MM.1S (cell line): Measurements from ENCODE around the gene TOMM40L.

Experiments used
- DNase-seq: peaks from one replicate; pipeline ENCODE4 v3.0.0-alpha.2; 2015
- H2AFZ ChIP-seq: fragments of 300-600 bp; sonication (generic); 2 replicates; pipeline ENCODE4 v1.6.0; 2016; ENCODE audit warnings: antibody characterized with exemption, low read length
- H3F3A ChIP-seq: fragments of 300-600 bp; sonication (generic); 2 replicates; pipeline ENCODE4 v1.6.1; 2016; ENCODE audit warnings: mild to moderate bottlenecking, antibody characterized with exemption, low read length, moderate library complexity, mixed read lengths; ENCODE audit not compliant: insufficient read depth
- H3K27ac ChIP-seq: fragments of 300-600 bp; sonication (generic); 2 replicates; pipeline ENCODE4 v1.5.1; 2016; ENCODE audit warnings: mild to moderate bottlenecking, low read length
- H3K27me3 ChIP-seq: fragments of 300-600 bp; sonication (generic); replicated peaks from 2 replicates; pipeline ENCODE4 v1.6.0; 2016; ENCODE audit warnings: low read length; ENCODE audit not compliant: insufficient read depth
- H3K36me3 ChIP-seq: fragments of 300-600 bp; sonication (generic); replicated peaks from 2 replicates; pipeline ENCODE4 v1.6.1; 2016; ENCODE audit warnings: mild to moderate bottlenecking, low read length, mixed read lengths; ENCODE audit not compliant: insufficient read depth
- H3K4me1 ChIP-seq: fragments of 300-600 bp; sonication (generic); 2 replicates; pipeline ENCODE4 v1.6.1; 2016; ENCODE audit warnings: low read length, mixed read lengths
- H3K4me2 ChIP-seq: fragments of 300-600 bp; sonication (generic); 2 replicates; pipeline ENCODE4 v1.6.0; 2016; ENCODE audit warnings: low read depth, low read length
- H3K4me3 ChIP-seq: fragments of 300-600 bp; sonication (generic); 2 replicates; pipeline ENCODE4 v1.5.1; 2016; ENCODE audit warnings: low read length, mixed read lengths
- H3K79me2 ChIP-seq: fragments of 300-600 bp; sonication (generic); 2 replicates; pipeline ENCODE4 v1.6.1; 2016; ENCODE audit warnings: mixed run types, low read length, mixed read lengths
- H3K9ac ChIP-seq: fragments of 300-600 bp; sonication (generic); 2 replicates; pipeline ENCODE4 v1.6.1; 2016; ENCODE audit warnings: low read length, mixed read lengths
- H3K9me2 ChIP-seq: fragments of 300-600 bp; sonication (generic); replicated peaks from 2 replicates; pipeline ENCODE4 v1.6.1; 2016; ENCODE audit warnings: mild to moderate bottlenecking, low read length, mixed read lengths; ENCODE audit not compliant: insufficient read depth
- H3K9me3 ChIP-seq: fragments of 300-600 bp; sonication (generic); replicated peaks from 2 replicates; pipeline ENCODE4 v1.6.1; 2016; ENCODE audit warnings: mild to moderate bottlenecking, low read length, mixed read lengths; ENCODE audit not compliant: insufficient read depth
- H4K20me1 ChIP-seq: fragments of 300-600 bp; sonication (generic); 2 replicates; pipeline ENCODE4 v1.6.1; 2016; ENCODE audit warnings: mild to moderate bottlenecking, low read length, moderate library complexity, mixed read lengths; ENCODE audit not compliant: insufficient read depth
- CTCF ChIP-seq: fragments of 300-600 bp; sonication (generic); IDR thresholded peaks from 2 replicates; pipeline ENCODE4 v1.5.1; 2016; ENCODE audit warnings: antibody characterized with exemption, low read length, mixed read lengths
- EZH2 ChIP-seq: fragments of 300-600 bp; sonication (generic); optimal IDR thresholded peaks from 2 replicates; pipeline ENCODE3; 2017; ENCODE audit warnings: low read depth, mild to moderate bottlenecking, antibody characterized with exemption, low read length, mixed read lengths
- EZH2phosphoT487 ChIP-seq: fragments of 300-600 bp; sonication (generic); IDR thresholded peaks from 2 replicates; pipeline ENCODE4 v1.6.1; 2018; ENCODE audit warnings: antibody characterized with exemption, low read length

Gene TOMM40L

GRCh38 chr1:161196521-161197451 lies 29.1 kb upstream of the TOMM40L start:
- H3F3A ChIP-seq: 0 out of 2 replicates have a peak, but pooled peaks cover 4% of the 10 kb centered on the region
- DNase-seq: no peak
- no peak overlapping the region for H3K27ac ChIP-seq
- TF ChIP-seq EZH2 (no peak), CTCF (no peak), EZH2phosphoT487 (no peak)
- H3K4me3 ChIP-seq: no peak overlapping the region
- H3K27me3 ChIP-seq: no peaks in the 10 kb centered on the region
- H3K36me3 ChIP-seq: no peaks in the 10 kb centered on the region
- no peaks in the 10 kb centered on the region for H4K20me1 ChIP-seq
- peaks cover 2% of the 10 kb centered on the region; the same call in 1 of the 2 replicates for H3K79me2 ChIP-seq
- H3K4me1 ChIP-seq: peaks cover 20% of the 10 kb centered on the region
- no peaks in the 10 kb centered on the region for H3K9me3 ChIP-seq
- no peak overlapping the region for H3K4me2 ChIP-seq
- no peak overlapping the region for H3K9ac ChIP-seq
- H2AFZ ChIP-seq: no peak overlapping the region
- no peaks in the 10 kb centered on the region for H3K9me2 ChIP-seq

DNA sequence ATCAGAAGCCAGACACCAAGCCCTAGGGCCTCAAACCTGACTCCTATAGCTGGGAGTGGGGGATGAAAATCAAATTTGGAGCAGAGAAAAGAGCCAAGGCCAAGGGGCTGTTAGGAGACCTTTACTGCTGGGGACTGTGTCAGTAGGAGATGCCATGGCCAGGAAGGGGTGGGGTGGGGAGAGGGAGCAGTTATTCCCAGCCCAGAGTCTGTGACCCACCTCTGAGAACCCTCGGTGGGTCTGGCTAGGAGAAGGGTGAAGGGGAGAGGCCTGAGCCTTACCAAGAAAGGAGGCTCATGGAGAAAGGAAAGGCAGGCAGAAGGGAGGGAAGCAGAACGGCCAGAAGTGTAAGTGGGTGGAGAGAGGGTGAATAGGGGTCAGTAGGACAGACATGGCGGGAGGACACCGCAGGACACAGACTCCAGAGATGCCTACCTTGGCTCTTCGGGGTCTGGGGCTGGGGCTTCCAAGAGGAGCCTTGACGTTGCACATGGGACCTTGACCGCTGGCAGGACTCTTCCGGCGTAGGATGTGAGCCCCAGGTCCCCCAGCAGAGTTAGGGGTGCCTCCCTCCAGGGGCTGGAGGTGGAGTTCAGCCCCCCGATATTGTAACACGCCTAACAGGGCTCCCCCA lies 28.2 kb upstream of the TOMM40L start:
- H3K4me1 ChIP-seq: peaks cover 19% of the 10 kb centered on the region
- H3K27ac ChIP-seq: no peak overlapping the region
- DNase-seq: no peak
- 0 out of 2 replicates have a peak, but pooled peaks cover 4% of the 10 kb centered on the region for H3F3A ChIP-seq
- H2AFZ ChIP-seq: no peak overlapping the region
- H3K79me2 ChIP-seq: peaks cover 9% of the 10 kb centered on the region
- no peak overlapping the region for H3K4me2 ChIP-seq
- H3K27me3 ChIP-seq: no peaks in the 10 kb centered on the region
- no peaks in the 10 kb centered on the region for H3K36me3 ChIP-seq
- no peak for TF ChIP-seq EZH2
- TF ChIP-seq CTCF: no peak
- TF ChIP-seq EZH2phosphoT487: no peak
- no peaks in the 10 kb centered on the region for H3K9me3 ChIP-seq
- no peak overlapping the region for H3K4me3 ChIP-seq
- H3K9me2 ChIP-seq: no peaks in the 10 kb centered on the region
- H3K9ac ChIP-seq: no peak overlapping the region
- H4K20me1 ChIP-seq: no peaks in the 10 kb centered on the region

GRCh38 chr1:161198194-161198896 lies 27.5 kb upstream of the TOMM40L start:
- peaks cover 15% of the 10 kb centered on the region for H3K79me2 ChIP-seq
- no peak overlapping the region for H3K27ac ChIP-seq
- no peak for DNase-seq
- H3F3A ChIP-seq: 0 out of 2 replicates have a peak, but pooled peaks cover 4% of the 10 kb centered on the region
- H3K9me3 ChIP-seq: no peaks in the 10 kb centered on the region
- H4K20me1 ChIP-seq: no peaks in the 10 kb centered on the region
- H3K4me2 ChIP-seq: no peak overlapping the region
- no peaks in the 10 kb centered on the region for H3K9me2 ChIP-seq
- TF ChIP-seq EZH2 (no peak), EZH2phosphoT487 (no peak), CTCF (no peak)
- H3K9ac ChIP-seq: no peak overlapping the region
- peaks cover 19% of the 10 kb centered on the region for H3K4me1 ChIP-seq
- no peak overlapping the region for H2AFZ ChIP-seq
- H3K4me3 ChIP-seq: no peak overlapping the region
- H3K36me3 ChIP-seq: no peaks in the 10 kb centered on the region
- no peaks in the 10 kb centered on the region for H3K27me3 ChIP-seq
